HG02943 (cell line): ENCODE results near the gene MBTPS1.

Experiments used
- ATAC-seq: cut with Tn5 transposase; IDR thresholded peaks from one replicate; pipeline ENCODE4 v1.9.1; 2021; ENCODE audit warnings: mild to moderate bottlenecking, low read depth, moderate library complexity; ENCODE audit not compliant: unreplicated experiment

Gene MBTPS1

GRCh38 chr16:84080813-84081212 lies 35.9 kb downstream of the MBTPS1 start:
- no peak for ATAC-seq

- no peak for ATAC-seq
Measured at GRCh38 chr16:84080378-84080777, 36.4 kb downstream of the MBTPS1 start.

- ATAC-seq, result no peak
Measured at GRCh38 chr16:84079664-84080063, 37.1 kb downstream of the MBTPS1 start.

GRCh38 chr16:84075376-84075775 lies 41.4 kb downstream of the MBTPS1 start:
- no peak for ATAC-seq

- ATAC-seq, result no peak
Measured at GRCh38 chr16:84074721-84075120, 42.0 kb downstream of the MBTPS1 start.

- no peak for ATAC-seq
Measured at GRCh38 chr16:84072014-84072413, 44.7 kb downstream of the MBTPS1 start.

GRCh38 chr16:84071121-84071520 lies 45.6 kb downstream of the MBTPS1 start:
- ATAC-seq, result no peak

GRCh38 chr16:84069540-84069939 lies 47.2 kb downstream of the MBTPS1 start:
- no peak for ATAC-seq

- ATAC-seq, result no peak
Measured at GRCh38 chr16:84068783-84069462, 47.8 kb downstream of the MBTPS1 start.

- ATAC-seq, result no peak
Measured at GRCh38 chr16:84068041-84068440, 48.7 kb downstream of the MBTPS1 start.

- no peak for ATAC-seq
Measured at GRCh38 chr16:84067640-84068039, 49.1 kb downstream of the MBTPS1 start.

GRCh38 chr16:84065536-84066132 lies 51.1 kb downstream of the MBTPS1 start:
- no peak for ATAC-seq

- no peak for ATAC-seq
Measured at GRCh38 chr16:84063980-84064379, 52.8 kb downstream of the MBTPS1 start.

- no peak for ATAC-seq
Measured at GRCh38 chr16:84062734-84063640, 53.8 kb downstream of the MBTPS1 start.

GRCh38 chr16:84061236-84061819 lies 55.4 kb downstream of the MBTPS1 start:
- no peak for ATAC-seq

- no peak for ATAC-seq
Measured at GRCh38 chr16:84059946-84060901, 56.5 kb downstream of the MBTPS1 start.

GRCh38 chr16:84059111-84059510 lies 57.6 kb downstream of the MBTPS1 start:
- no peak for ATAC-seq

- ATAC-seq, result no peak
Measured at GRCh38 chr16:84058664-84059063, 58.1 kb downstream of the MBTPS1 start.

GRCh38 chr16:84058211-84058610 lies 58.5 kb downstream of the MBTPS1 start:
- ATAC-seq, result no peak

- ATAC-seq, result no peak
Measured at GRCh38 chr16:84056933-84057332, 59.8 kb downstream of the MBTPS1 start.
